Spleen (tissue), 7 donors: ENCODE results near the gene ABCA5.

ENCODE experiments used
- CTCF ChIP-seq, 11 experiments: fragments of 200-600 bp in 7 of 11; fragments of 450-650 bp in 4 of 11; sonication (generic) in 4 of 11; IDR thresholded peaks in 8 of 11; conservative IDR thresholded peaks in 3 of 11; 1 replicate in 7 of 11; 2 replicates in 4 of 11; pipeline versions ENCODE4 v1.4.0 to v1.8.0; 2016 to 2021; ENCODE audit warnings: antibody characterized with exemption in 11 of 11, inconsistent platforms in 4 of 11, mild to moderate bottlenecking in 1 of 11
- POLR2A ChIP-seq, 3 donors: fragments of 450-650 bp; IDR thresholded peaks; one replicate each; pipeline ENCODE4 v1.5.1; 2017; ENCODE audit warnings: antibody characterized with exemption in 3 of 3, mild to moderate bottlenecking in 1 of 3
- donor health status: DM: no; HTN: no; CAD: no; lungs with moderate emphysema.
- donor health status: DM: no; HTN: no; CAD: no.
- donor health status: DM: no; HTN: no; CAD: no.

- TF ChIP-seq CTCF (IDR thresholded peaks at IDR 0.05 in 8 of 11, conservative IDR thresholded peaks at IDR 0.05 in 3 of 11) = peak in 10 of 11 experiments; percentile 38 to 65 (median 59)
- TF ChIP-seq POLR2A (IDR thresholded peaks at IDR 0.05) = no peak
These were observed 80.1 kb downstream of the ABCA5 start for GRCh38 chr17:69246726-69247375.
